AG04450 (cell line): Measurements from ENCODE around the gene EXOC4. TPM values are rescaled to one million over a fixed set of nuclear protein-coding genes. Genes with fewer than 3 reads are reported as not detected.

Experiments used
- CTCF ChIA-PET: fragments of 300-600, 350-600 bp; formaldehyde crosslinking; extraction: SDS; loops from one replicate; lab custom pipeline; 2022; ENCODE audit warnings: antibody characterized with exemption, inconsistent platforms; lab: Charles Lee
- POLR2A ChIA-PET: fragments of 350-600 bp; formaldehyde crosslinking; extraction: SDS; loops from one replicate; lab custom pipeline; 2021; ENCODE audit warnings: antibody characterized with exemption, inconsistent platforms; lab: Yijun Ruan, JAX
- DNase-seq: peaks from one replicate; pipeline ENCODE4 v3.0.0-alpha.2; 2011; ENCODE audit warnings: low read depth, low spot score
- H3K27ac ChIP-seq: one replicate; pipeline ENCODE4 v1.5.1; 2012; ENCODE audit warnings: low read depth, low read length, control low read depth
- H3K27me3 ChIP-seq: one replicate; pipeline ENCODE4 v1.6.0; 2012; ENCODE audit warnings: low read length; ENCODE audit not compliant: control insufficient read depth, insufficient read depth
- H3K4me3 ChIP-seq: 2 replicates; pipeline ENCODE4 v1.5.1; 2011; ENCODE audit warnings: mild to moderate bottlenecking, low read depth, low read length, control low read depth
- H3K9me3 ChIP-seq: 2 replicates; pipeline ENCODE4 v1.5.1; 2012; ENCODE audit warnings: low read length; ENCODE audit not compliant: control insufficient read depth, insufficient read depth
- polyA plus RNA-seq: library from polyadenylated mRNA; depleted of rRNA; stranded (reverse); fragments of >200 nt; gene quantifications from 2 replicates; pipeline ENCODE4 v1.2.3, GENCODE V29; 2011
- TF ChIP-seq, protein P1 (sequence below): IDR thresholded peaks from 2 replicates; pipeline ENCODE4 v1.5.1; 2011; ENCODE audit warnings: low read depth, low read length, control low read depth, inconsistent platforms

Gene EXOC4
- polyA plus RNA-seq, 1 experiment: 73.5 TPM

GRCh38 chr7:133303372-133303771 is 50.5 kb downstream of the EXOC4 start:
- Histone ChIP-seq H3K27ac (no peak overlapping the region), H3K4me3 (no peak overlapping the region), H3K27me3 (no peaks in the 10 kb centered on the region), H3K9me3 (no peaks in the 10 kb centered on the region)
- TF ChIP-seq, protein P1, sequence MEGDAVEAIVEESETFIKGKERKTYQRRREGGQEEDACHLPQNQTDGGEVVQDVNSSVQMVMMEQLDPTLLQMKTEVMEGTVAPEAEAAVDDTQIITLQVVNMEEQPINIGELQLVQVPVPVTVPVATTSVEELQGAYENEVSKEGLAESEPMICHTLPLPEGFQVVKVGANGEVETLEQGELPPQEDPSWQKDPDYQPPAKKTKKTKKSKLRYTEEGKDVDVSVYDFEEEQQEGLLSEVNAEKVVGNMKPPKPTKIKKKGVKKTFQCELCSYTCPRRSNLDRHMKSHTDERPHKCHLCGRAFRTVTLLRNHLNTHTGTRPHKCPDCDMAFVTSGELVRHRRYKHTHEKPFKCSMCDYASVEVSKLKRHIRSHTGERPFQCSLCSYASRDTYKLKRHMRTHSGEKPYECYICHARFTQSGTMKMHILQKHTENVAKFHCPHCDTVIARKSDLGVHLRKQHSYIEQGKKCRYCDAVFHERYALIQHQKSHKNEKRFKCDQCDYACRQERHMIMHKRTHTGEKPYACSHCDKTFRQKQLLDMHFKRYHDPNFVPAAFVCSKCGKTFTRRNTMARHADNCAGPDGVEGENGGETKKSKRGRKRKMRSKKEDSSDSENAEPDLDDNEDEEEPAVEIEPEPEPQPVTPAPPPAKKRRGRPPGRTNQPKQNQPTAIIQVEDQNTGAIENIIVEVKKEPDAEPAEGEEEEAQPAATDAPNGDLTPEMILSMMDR: no peak
- DNase-seq: no peak
- ChIA-PET CTCF (no interaction called here), POLR2A (no interaction called here)

DNA sequence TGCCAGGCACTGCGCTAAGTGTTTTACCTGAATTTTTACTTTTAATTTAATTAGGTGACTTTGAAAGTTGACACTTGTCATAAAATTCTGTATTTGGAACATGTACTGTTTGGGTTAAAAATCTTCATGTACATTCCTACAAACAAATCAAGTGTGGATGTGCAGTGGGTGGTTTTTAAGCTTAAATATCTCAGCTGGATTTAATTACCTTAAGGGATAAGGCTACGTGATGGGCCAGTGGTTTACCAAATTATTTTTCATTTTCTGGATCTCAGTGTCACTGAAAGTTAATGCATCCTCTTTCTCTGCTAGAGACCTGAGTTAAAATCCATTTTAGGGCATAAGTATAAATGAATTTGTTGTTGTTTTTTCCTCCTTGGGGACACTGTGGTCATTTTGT is 51.1 kb downstream of the EXOC4 start:
- H3K27ac ChIP-seq: no peak overlapping the region
- TF ChIP-seq, protein P1: no peak
- H3K4me3 ChIP-seq: no peak overlapping the region
- no peaks in the 10 kb centered on the region for H3K27me3 ChIP-seq
- ChIA-PET CTCF (no interaction called here), POLR2A (no interaction called here)
- no peaks in the 10 kb centered on the region for H3K9me3 ChIP-seq
- DNase-seq: no peak

DNA sequence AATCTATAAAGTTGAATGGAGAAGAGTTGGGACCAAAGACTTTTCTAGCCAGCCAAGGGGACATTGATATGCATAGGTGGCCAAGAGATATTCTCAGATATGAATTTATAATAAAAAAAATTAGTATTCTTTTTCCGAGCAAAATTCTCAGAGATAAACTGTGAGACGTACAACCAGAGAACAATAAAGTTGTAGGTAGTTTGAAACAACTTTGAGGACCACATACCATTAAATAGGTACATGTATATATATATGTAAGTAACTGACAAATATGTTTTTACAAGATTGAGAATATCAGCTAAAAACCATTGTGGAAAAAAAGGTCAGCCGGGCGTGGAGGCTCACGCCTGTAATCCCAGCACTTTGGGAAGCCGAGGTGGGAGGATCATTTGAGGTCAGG is 56.5 kb downstream of the EXOC4 start:
- TF ChIP-seq, protein P1: no peak
- Histone ChIP-seq H3K4me3 (no peak overlapping the region), H3K27me3 (no peaks in the 10 kb centered on the region), H3K27ac (no peak overlapping the region), H3K9me3 (no peaks in the 10 kb centered on the region)
- CTCF ChIA-PET: no interaction called here
- POLR2A ChIA-PET: no interaction called here
- DNase-seq: no peak

DNA sequence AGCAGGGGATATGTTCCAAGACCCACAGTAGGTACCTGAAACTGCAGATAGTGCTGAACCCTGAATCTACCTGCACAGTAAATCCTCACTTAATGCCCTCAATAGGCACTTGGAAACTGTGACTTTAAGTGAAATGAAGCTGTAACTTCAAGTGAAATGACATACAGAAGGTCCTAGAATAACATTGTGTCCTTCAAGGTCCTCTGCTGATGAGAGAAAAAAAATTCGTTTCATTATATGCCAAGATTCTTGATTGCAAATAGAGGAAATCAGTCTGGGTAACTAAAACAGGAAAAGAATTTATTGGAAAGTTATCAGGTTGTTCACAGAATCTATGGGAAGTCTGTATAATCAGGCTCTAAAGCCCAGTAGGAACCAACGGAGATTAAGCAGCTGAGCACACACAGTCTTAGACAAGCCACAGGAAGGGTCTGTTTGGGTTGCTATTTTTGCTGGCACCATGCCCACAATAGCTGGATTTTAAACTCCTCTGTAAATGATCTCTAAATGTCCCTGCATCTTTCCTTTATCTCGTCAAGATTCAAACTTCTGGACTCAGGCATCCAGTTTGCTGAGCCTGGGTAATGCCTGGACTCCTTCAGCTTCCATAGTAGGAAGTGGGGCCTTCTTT is 57.5 kb downstream of the EXOC4 start:
- POLR2A ChIA-PET: no interaction called here
- no peak for DNase-seq
- TF ChIP-seq, protein P1: no peak

GRCh38 chr7:133313575-133313974 is 60.7 kb downstream of the EXOC4 start:
- Histone ChIP-seq H3K27me3 (no peaks in the 10 kb centered on the region), H3K4me3 (no peak overlapping the region), H3K27ac (no peak overlapping the region), H3K9me3 (no peaks in the 10 kb centered on the region)
- TF ChIP-seq, protein P1: no peak
- no peak for DNase-seq
- ChIA-PET POLR2A (interaction anchor here (0.6 kb wide), 1 partner anchor 497 kb away, joined by 3 read pairs; no protein-coding TSS in a partner anchor), CTCF (interaction anchor here (1.4 kb wide), 1 partner anchor 31 kb away, joined by 6 read pairs; no protein-coding TSS in a partner anchor)

More for the DNA sequence above, 57.5 kb downstream of the EXOC4 start:
- CTCF ChIA-PET: interaction anchor here (2.3 kb wide), 1 partner anchor 34 kb away, joined by 5 read pairs; no protein-coding TSS in a partner anchor
- H3K9me3 ChIP-seq: no peaks in the 10 kb centered on the region
- H3K27me3 ChIP-seq: no peaks in the 10 kb centered on the region
- no peak overlapping the region for H3K4me3 ChIP-seq
- H3K27ac ChIP-seq: no peak overlapping the region
